ENCODE measurements around the gene RIIAD1.

- TF ChIP-seq POLR2A (IDR thresholded peaks at IDR 0.05) (no peak), CTCF (IDR thresholded peaks at IDR 0.05) (no peak)
These were observed 31.8 kb upstream of the RIIAD1 start for GRCh38 chr1:151689494-151689893.

All from thyroid gland (tissue), 4 donors.